ENCODE measurements around the gene CD2BP2. TPM values are rescaled to one million over a fixed set of nuclear protein-coding genes. Genes with fewer than 3 reads are reported as not detected.

Gene CD2BP2
- total and polyA plus RNA-seq, 2 of the 8 experiments (the other 6 are each of a cell fraction or from before 2014, with no cell fraction given): 22.4 to 55.3 TPM

DNA sequence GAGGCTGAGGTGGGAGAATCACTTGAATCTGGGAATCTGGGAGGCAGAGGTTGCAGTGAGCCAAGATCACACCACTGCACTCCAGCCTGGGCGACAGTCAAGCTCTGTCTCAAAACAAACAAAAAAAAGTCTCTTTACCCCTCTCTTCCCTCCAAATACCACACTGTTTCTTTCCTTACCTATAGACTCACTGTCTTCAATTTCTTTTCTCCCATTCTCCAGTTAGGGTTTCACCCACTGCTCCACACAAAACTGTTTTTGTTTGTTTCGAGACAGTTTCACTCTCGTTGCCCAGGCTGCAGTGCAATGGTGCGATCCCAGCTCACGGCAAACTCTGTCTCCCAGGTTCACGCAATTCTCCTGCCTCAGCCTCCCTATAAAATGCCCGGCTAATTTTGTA is 6.1 kb upstream of the CD2BP2 start:
- no peak for TF ChIP-seq RXRA (IDR thresholded peaks at IDR 0.05; ENCODE audit: insufficient read depth, low read depth, low read length)
- no peak for TF ChIP-seq CHD1 (IDR thresholded peaks at IDR 0.05; ENCODE audit: low read depth, low read length)
- no peak for TF ChIP-seq YY1 (IDR thresholded peaks at IDR 0.05; ENCODE audit: low read depth, low read length)
- TF ChIP-seq NANOG (IDR thresholded peaks at IDR 0.05; ENCODE audit: insufficient read depth, low read depth, low read length, poor library complexity, severe bottlenecking): no peak
- no peak for TF ChIP-seq MAFK (IDR thresholded peaks at IDR 0.05; ENCODE audit: low read depth, low read length)
- TF ChIP-seq ZNF274 (IDR thresholded peaks at IDR 0.05; ENCODE audit: borderline replicate concordance, extremely low read depth, low read length): no peak
- no peak for TF ChIP-seq FOSL1 (IDR thresholded peaks at IDR 0.05; ENCODE audit: insufficient read depth, low read depth, low read length)
- H3K23me2 ChIP-seq (ENCODE audit: low read depth, low read length): no peaks in the 10 kb centered on the region
- no peak overlapping the region for H4K8ac ChIP-seq (ENCODE audit: extremely low read depth, insufficient read depth, low read length)
- H3K4ac ChIP-seq (replicated peaks; ENCODE audit: insufficient read length, low read depth, low read length): no peak overlapping the region
- no peaks in the 10 kb centered on the region; a peak in 1 of 4 replicates for H3K79me2 ChIP-seq (ENCODE audit: control insufficient read depth in 1 of 2, insufficient read depth in 2 of 2, low read length in 2 of 2)
- H4K5ac ChIP-seq (ENCODE audit: insufficient read length, low read depth, low read length): no peak overlapping the region
- DNase-seq (ENCODE audit: low read depth in 1 of 2, low spot score in 2 of 2) (no peak), FAIRE-seq (no peak)
- H3K9me3 ChIP-seq (ENCODE audit: insufficient read depth in 2 of 2, low read depth in 1 of 2, low read length in 1 of 2): no peaks in the 10 kb centered on the region
- H3K18ac ChIP-seq (ENCODE audit: extremely low read depth, low read length): no peak overlapping the region
- H2BK20ac ChIP-seq (ENCODE audit: low read length): no peak overlapping the region
- H3K27ac ChIP-seq (ENCODE audit: low read depth, low read length): no peak overlapping the region
- H3K4me2 ChIP-seq (ENCODE audit: insufficient read depth in 1 of 2, low read depth in 2 of 2, low read length in 2 of 2): no peak overlapping the region
- H2AFZ ChIP-seq (ENCODE audit: low read length): no peak overlapping the region
- WGBS, 2 experiments (ENCODE audit: extremely low coverage in 1 of 2, insufficient coverage in 1 of 2, insufficient read length in 1 of 2, insufficient replicate concordance in 2 of 2, low coverage in 1 of 2, low lambda C conversion rate in 2 of 2, missing lambda C conversion rate in 1 of 2): 92% methylated on average over 7 of the region's 7 CpGs; no CpG with 5 or more reads in 1 of the 2 experiments
- H3K36me3 ChIP-seq (ENCODE audit: control insufficient read depth in 2 of 4, insufficient read depth in 4 of 4, low read length in 3 of 4): peaks cover 0 to 4% (median 3%) of the 10 kb centered on the region in 4 experiments; a peak in 3 of 8 replicates
- peaks cover 4 to 15% of the 10 kb centered on the region in 2 experiments for H4K20me1 ChIP-seq (replicated peaks in 1 of 2; ENCODE audit: control insufficient read depth in 1 of 2, insufficient read depth in 2 of 2, low read length in 2 of 2)
- H3K27me3 ChIP-seq (replicated peaks in 1 of 4; ENCODE audit: control insufficient read depth in 3 of 4, extremely low read depth in 1 of 4, insufficient read depth in 3 of 4, low read length in 3 of 4): no peaks in the 10 kb centered on the region
- peaks cover 2% of the 10 kb centered on the region; the same call in 1 of the 2 replicates for H3K79me1 ChIP-seq (ENCODE audit: low read depth, low read length)
- H3K56ac ChIP-seq (replicated peaks; ENCODE audit: insufficient read length, low read depth, low read length): no peak overlapping the region
- no peak overlapping the region for H2BK12ac ChIP-seq (ENCODE audit: low read depth, low read length)
- no peak overlapping the region for H3K4me3 ChIP-seq (ENCODE audit: extremely low read depth in 1 of 4, insufficient read depth in 2 of 4, low read depth in 3 of 4, low read length in 4 of 4)
- CTCF ChIA-PET (ENCODE audit: partially characterized antibody): interaction anchor here (1.7 kb wide), 2 partner anchors 10 to 38 kb away, joined by 3 to 4 read pairs; no protein-coding TSS in a partner anchor
- POLR2A ChIA-PET (ENCODE audit: partially characterized antibody): interaction anchor here (7.9 kb wide), 1 partner anchor 8 kb away, joined by 79 read pairs; the partner anchor contains the start of gene TBC1D10B
- H3K23ac ChIP-seq (ENCODE audit: insufficient read length): no peak overlapping the region
- H4K91ac ChIP-seq (replicated peaks; ENCODE audit: insufficient read length, low read length): no peak overlapping the region
- no peak overlapping the region for H2BK5ac ChIP-seq (ENCODE audit: low read depth, low read length)
- no peak overlapping the region for H2BK15ac ChIP-seq (ENCODE audit: low read length)
- H3K4me1 ChIP-seq (replicated peaks in 1 of 4; ENCODE audit: control insufficient read depth in 3 of 4, insufficient read depth in 4 of 4, low read length in 3 of 4): peaks cover 0 to 1% (median under 1%) of the 10 kb centered on the region in 4 experiments; a peak in 5 of 7 replicates
- H2AK5ac ChIP-seq (ENCODE audit: low read depth, low read length): no peak overlapping the region
- H3K14ac ChIP-seq (ENCODE audit: insufficient read length): no peak overlapping the region
- no peak overlapping the region for H3K9ac ChIP-seq (replicated peaks in 1 of 4; ENCODE audit: extremely low read depth in 1 of 4, low read depth in 3 of 4, low read length in 3 of 4)
- H2BK120ac ChIP-seq (replicated peaks; ENCODE audit: low read depth, low read length): no peak overlapping the region

All from H1 (cell line).